ENCODE results near the gene MT1A.

GRCh38 chr16:56657555-56658326 is 19.3 kb downstream of the MT1A start, which contains the start of gene MT1F:
- TF ChIP-seq, protein P1, sequence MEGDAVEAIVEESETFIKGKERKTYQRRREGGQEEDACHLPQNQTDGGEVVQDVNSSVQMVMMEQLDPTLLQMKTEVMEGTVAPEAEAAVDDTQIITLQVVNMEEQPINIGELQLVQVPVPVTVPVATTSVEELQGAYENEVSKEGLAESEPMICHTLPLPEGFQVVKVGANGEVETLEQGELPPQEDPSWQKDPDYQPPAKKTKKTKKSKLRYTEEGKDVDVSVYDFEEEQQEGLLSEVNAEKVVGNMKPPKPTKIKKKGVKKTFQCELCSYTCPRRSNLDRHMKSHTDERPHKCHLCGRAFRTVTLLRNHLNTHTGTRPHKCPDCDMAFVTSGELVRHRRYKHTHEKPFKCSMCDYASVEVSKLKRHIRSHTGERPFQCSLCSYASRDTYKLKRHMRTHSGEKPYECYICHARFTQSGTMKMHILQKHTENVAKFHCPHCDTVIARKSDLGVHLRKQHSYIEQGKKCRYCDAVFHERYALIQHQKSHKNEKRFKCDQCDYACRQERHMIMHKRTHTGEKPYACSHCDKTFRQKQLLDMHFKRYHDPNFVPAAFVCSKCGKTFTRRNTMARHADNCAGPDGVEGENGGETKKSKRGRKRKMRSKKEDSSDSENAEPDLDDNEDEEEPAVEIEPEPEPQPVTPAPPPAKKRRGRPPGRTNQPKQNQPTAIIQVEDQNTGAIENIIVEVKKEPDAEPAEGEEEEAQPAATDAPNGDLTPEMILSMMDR (IDR thresholded peaks at IDR 0.05; ENCODE audit: borderline replicate concordance, extremely low read depth, low read length, poor library complexity, severe bottlenecking): no peak
- no peak for TF ChIP-seq EZH2 (IDR thresholded peaks at IDR 0.05; ENCODE audit: borderline replicate concordance, low read depth, low read length, severe bottlenecking)
